Osteocyte (in vitro differentiated cells): ENCODE data around the gene CYYR1. TPM values are rescaled to one million over a fixed set of nuclear protein-coding genes. Genes with fewer than 3 reads are reported as not detected.

Experiments used
- DNase-seq: peaks from one replicate; pipeline ENCODE4 v3.0.0; 2021; ENCODE audit warnings: mixed read lengths; ENCODE audit not compliant: unreplicated experiment; ENCODE audit errors: extremely low spot score
- H3K27ac Mint-ChIP-seq: one replicate; pipeline ENCODE4 v1.8.0; 2021; ENCODE audit warnings: mild to moderate bottlenecking, mixed read lengths; ENCODE audit not compliant: unreplicated experiment
- H3K27me3 Mint-ChIP-seq: one replicate; pipeline ENCODE4 v1.8.0; 2021; ENCODE audit warnings: mixed read lengths; ENCODE audit not compliant: unreplicated experiment
- H3K36me3 Mint-ChIP-seq: one replicate; pipeline ENCODE4 v1.8.0; 2021; ENCODE audit warnings: mixed read lengths; ENCODE audit not compliant: unreplicated experiment
- H3K4me1 Mint-ChIP-seq: one replicate; pipeline ENCODE4 v1.8.0; 2021; ENCODE audit warnings: mixed read lengths; ENCODE audit not compliant: unreplicated experiment
- H3K4me3 Mint-ChIP-seq: one replicate; pipeline ENCODE4 v1.8.0; 2021; ENCODE audit warnings: mild to moderate bottlenecking, moderate library complexity, mixed read lengths; ENCODE audit not compliant: unreplicated experiment
- H3K9me3 Mint-ChIP-seq: one replicate; pipeline ENCODE4 v1.8.0; 2021; ENCODE audit warnings: mixed read lengths; ENCODE audit not compliant: unreplicated experiment
- total RNA-seq: library from RNA; stranded (reverse); gene quantifications from 2 replicates; pipeline ENCODE4 v1.2.1, GENCODE V29; 2021
- TF ChIP-seq, protein P1 (sequence below): fragments of 200-600 bp; sonication (generic); IDR thresholded peaks from 2 replicates; pipeline ENCODE4 v1.5.0; 2021; ENCODE audit warnings: antibody characterized with exemption, mild to moderate bottlenecking, moderate library complexity

The CYYR1 gene
- total RNA-seq, 1 donor from 2014 or later: 4.7 TPM

DNA sequence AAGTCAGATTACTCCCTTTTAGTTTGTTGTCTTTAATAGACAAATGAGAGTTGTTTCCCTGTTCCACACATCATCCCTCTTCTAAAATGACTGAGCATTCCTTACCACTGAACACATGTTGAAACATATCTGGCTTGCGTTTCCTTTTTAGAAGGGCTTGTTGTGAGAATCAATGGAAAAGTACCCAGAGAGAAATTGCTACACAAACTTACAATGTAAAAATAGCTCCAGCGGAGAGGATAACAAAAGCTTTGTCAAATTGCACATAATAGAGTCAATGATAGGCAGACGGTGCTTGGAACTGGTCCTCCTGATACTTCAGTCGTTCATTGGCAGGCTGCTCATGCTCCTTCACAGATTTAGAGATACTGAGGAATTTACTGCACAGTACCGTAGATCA is 123.9 kb downstream of the CYYR1 start:
- no peak overlapping the region for H3K4me3 Mint-ChIP-seq

DNA sequence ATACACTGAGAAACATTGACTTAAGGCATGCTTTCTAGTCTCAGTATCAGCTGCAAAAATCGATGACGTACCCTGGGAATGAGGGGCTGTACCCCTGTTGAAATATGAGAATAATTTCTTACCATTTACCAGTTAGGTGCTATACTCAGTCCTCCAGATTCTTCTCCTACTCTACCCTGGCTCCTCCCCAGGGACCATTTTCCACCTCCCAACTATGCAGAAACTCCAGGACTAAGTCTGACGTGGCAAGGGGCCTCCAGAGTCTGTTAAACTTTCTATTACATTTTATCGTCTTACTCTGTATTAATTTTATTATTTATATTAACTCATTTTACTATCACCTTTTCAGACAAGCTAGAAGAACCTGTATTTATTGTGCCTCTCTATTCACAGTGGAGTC is 124.3 kb downstream of the CYYR1 start:
- DNase-seq: no peak
- Mint-ChIP-seq H3K4me3 (no peak overlapping the region), H3K27me3 (no peaks in the 10 kb centered on the region), H3K36me3 (no peaks in the 10 kb centered on the region), H3K27ac (peak overlapping the region; percentile 80), H3K9me3 (no peaks in the 10 kb centered on the region), H3K4me1 (peaks cover 21% of the 10 kb centered on the region)
- TF ChIP-seq, protein P1, sequence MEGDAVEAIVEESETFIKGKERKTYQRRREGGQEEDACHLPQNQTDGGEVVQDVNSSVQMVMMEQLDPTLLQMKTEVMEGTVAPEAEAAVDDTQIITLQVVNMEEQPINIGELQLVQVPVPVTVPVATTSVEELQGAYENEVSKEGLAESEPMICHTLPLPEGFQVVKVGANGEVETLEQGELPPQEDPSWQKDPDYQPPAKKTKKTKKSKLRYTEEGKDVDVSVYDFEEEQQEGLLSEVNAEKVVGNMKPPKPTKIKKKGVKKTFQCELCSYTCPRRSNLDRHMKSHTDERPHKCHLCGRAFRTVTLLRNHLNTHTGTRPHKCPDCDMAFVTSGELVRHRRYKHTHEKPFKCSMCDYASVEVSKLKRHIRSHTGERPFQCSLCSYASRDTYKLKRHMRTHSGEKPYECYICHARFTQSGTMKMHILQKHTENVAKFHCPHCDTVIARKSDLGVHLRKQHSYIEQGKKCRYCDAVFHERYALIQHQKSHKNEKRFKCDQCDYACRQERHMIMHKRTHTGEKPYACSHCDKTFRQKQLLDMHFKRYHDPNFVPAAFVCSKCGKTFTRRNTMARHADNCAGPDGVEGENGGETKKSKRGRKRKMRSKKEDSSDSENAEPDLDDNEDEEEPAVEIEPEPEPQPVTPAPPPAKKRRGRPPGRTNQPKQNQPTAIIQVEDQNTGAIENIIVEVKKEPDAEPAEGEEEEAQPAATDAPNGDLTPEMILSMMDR: no peak

More for the DNA sequence above, 123.9 kb downstream of the CYYR1 start:
- Mint-ChIP-seq H3K27me3 (no peaks in the 10 kb centered on the region), H3K4me1 (peaks cover 21% of the 10 kb centered on the region), H3K36me3 (no peaks in the 10 kb centered on the region), H3K27ac (peak overlapping the region; percentile 80), H3K9me3 (no peaks in the 10 kb centered on the region)
- DNase-seq: no peak
- TF ChIP-seq, protein P1: no peak

DNA sequence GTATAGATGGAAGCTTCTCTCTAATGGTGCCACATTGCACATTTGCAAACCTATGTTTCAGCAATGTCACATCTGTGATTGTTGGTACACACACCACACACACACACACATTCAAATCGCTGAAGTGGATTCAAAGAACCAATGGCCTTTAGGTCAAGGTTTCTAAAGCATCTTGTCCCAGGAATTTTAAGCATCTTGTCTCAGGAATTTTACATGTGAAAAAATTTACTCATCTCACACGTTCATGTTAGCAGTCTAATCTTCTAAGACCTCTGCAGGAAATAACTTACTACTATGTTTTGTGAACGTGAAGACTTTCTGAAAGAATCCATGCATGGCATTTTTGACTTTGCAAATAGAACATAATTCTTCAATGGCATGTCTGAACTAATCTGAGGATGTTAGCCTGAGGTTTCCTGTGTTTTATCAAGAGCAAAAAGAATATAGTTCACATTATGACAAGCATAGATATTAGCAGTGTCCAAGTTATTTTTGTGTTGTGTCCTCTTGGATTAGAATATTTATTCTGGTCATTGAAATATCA is 125.1 kb downstream of the CYYR1 start:
- Mint-ChIP-seq H3K27ac (peak overlapping the region; percentile 80), H3K27me3 (no peaks in the 10 kb centered on the region), H3K36me3 (no peaks in the 10 kb centered on the region), H3K4me3 (no peak overlapping the region), H3K4me1 (peaks cover 21% of the 10 kb centered on the region), H3K9me3 (no peaks in the 10 kb centered on the region)
- TF ChIP-seq, protein P1: no peak
- no peak for DNase-seq

DNA sequence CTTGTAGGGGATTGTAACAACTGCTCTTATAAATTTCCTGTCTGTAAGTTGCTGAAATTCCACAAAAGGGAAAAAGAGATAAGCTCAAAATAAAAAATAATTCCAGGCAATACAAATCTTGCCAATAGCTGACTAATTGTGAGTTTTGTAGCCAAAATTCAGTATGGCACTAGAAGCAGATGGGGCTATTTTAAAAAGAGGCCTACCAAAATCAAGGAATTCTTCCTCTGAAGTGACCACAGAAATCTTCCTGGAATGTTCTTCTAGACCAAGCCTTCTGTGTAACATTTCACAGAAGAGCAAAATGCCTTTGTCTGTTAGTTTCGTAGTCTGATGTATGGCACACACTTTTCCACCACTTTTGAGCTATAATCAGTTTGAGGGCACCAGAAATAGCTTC is 127.6 kb downstream of the CYYR1 start:
- Mint-ChIP-seq H3K36me3 (no peaks in the 10 kb centered on the region), H3K27me3 (no peaks in the 10 kb centered on the region), H3K4me1 (peaks cover 21% of the 10 kb centered on the region), H3K9me3 (no peaks in the 10 kb centered on the region), H3K4me3 (no peak overlapping the region), H3K27ac (peak overlapping the region; percentile 54)
- TF ChIP-seq, protein P1: no peak
- no peak for DNase-seq

DNA sequence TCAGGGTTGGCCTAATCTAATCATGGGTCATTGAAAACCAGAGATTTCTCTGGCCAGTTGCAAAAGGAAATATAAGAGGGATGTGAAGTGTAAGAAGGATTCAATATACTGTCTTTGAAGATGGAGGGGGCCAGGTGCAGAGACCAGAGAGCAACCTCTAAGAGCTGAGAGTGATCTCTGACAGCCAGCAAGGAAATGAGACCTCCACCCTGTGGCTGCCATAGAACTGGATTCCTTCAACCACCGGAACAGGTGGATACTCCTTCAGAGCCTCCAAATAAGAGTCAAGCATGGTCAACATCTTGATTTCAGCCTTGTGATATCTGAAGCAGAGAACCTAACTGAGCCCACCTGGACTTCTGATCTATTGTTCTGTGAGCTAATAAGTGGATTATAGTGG is 128.4 kb downstream of the CYYR1 start:
- H3K36me3 Mint-ChIP-seq: no peaks in the 10 kb centered on the region
- H3K4me3 Mint-ChIP-seq: no peak overlapping the region
- DNase-seq: no peak
- no peaks in the 10 kb centered on the region for H3K9me3 Mint-ChIP-seq
- no peak overlapping the region for H3K27ac Mint-ChIP-seq
- H3K27me3 Mint-ChIP-seq: no peaks in the 10 kb centered on the region
- peaks cover 21% of the 10 kb centered on the region for H3K4me1 Mint-ChIP-seq
- TF ChIP-seq, protein P1: no peak
